Stimulated activated CD4-positive, alpha-beta T cell treated with anti-CD3 and anti-CD28 coated beads, Interleukin-2, amount 100 ng/mL, for 24 hours (primary cell): ENCODE data around the gene MANSC4.
A peak's percentile ranks its signal among the peaks of the same experiment; 100 is the strongest.

Experiments used
- DNase-seq, 2 donors: peaks; one replicate each; pipeline ENCODE4 v3.0.0-alpha.2; 2020

MANSC4 gene

DNA sequence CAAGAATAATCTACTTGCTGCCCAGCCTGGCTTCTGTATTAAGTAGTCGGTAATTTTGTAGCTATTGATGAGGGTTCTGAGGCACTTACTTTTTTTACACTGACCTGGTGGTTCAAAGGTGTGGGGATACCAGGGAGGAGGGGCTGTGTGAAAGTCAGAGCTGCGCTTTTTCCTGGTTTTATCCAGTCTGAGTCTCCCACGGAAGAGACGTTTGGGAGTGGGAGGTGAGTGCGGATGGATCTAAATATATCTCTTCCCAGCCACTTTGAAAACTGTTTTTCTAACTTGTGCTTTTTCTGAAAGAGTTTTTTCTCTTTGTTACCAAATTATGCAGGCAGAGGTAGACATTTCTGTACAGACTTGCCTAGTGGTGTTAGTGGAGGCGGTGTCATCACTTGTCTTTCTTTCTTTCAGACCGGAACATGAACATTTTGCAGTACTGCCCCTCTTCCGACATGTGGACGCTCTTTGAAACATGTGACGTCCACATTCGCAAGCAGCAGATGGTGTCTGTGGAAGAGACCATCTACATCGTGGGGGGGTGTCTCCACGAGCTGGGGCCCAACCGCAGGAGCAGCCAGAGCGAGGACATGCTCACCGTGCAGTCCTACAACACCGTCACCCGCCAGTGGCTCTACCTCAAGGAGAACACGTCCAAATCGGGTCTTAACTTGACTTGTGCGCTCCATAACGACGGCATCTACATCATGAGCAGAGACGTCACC lies 17.4 kb upstream of the MANSC4 start:
- DNase-seq = no peak

DNA sequence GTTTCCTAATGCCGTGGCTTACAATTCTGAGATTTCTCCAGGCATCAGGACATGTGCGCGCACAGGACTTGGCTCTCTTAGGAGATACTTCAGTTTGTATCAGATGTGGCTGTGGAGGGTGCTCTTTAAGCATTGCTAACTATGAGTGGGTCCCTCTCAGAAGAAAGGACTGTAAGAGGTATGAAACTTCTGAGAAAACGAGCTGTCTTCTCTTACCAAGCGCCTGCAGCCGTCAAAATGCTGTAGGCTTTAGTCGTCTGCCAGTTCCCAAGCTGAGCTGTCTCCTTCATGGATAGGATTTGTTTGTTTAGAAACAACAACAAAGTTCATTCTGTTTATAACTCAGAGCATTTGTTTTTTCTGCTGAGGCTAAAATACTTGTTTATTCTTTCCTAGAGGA lies 16.1 kb upstream of the MANSC4 start:
- DNase-seq = no peak

DNA sequence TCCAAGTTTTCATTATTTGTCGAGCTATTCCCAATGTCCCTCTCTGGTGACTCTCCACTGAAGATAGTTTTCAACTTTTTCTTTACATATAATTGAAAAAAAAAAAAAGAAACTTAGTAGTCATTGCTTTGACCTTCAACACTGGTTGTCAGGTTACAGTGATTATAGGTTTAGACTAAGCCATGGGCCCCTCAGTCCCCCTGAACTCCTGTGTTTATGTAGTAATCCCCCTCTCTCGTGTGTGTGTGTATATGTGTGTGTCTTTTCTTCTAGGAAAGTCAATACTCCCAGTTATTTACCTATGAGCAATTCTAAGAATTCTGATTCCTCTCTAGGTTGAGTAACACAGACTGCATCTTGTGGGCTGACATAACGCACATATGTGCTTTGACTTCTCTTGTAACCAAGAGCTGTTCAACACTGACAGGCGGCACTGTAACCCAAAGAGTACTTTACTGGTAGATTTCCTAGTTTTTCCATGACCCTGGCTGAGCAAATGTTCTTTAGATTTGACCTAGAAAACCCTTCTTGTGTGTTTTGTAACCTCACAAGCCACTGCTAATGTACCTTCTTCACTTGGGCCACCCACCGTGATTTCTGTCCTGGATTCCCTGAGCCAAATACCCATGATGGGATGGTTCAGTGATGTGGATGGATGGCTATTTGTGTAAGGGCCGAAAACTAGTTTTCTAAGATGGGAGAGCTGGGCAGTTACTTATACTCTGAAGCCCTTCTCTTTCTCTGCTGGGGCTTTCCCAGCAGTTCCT lies 15.0 kb upstream of the MANSC4 start:
- DNase-seq = no peak

- no peak for DNase-seq
Observed at GRCh38 chr12:27790179-27790578, 10.1 kb upstream of the MANSC4 start.

DNA sequence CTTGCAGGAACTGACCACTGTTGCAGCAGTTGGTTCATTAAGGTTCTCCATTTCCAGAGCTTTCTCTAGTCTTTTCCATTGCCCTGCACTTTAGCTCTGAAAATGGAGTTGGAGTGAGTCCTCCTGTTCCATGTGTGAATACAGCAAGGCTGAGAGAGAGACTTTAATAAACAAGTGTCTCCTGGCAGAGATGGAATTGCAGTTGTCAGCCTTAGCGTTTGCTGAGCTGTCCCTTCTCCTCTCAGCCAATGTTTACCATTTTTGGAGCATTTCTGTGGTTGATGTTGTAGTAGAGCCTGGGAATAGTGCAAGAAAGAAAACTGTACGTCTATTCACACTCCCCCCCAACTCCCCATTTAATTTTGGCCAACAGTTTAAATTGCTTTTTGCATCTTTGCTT lies 7.5 kb upstream of the MANSC4 start:
- no peak for DNase-seq

DNA sequence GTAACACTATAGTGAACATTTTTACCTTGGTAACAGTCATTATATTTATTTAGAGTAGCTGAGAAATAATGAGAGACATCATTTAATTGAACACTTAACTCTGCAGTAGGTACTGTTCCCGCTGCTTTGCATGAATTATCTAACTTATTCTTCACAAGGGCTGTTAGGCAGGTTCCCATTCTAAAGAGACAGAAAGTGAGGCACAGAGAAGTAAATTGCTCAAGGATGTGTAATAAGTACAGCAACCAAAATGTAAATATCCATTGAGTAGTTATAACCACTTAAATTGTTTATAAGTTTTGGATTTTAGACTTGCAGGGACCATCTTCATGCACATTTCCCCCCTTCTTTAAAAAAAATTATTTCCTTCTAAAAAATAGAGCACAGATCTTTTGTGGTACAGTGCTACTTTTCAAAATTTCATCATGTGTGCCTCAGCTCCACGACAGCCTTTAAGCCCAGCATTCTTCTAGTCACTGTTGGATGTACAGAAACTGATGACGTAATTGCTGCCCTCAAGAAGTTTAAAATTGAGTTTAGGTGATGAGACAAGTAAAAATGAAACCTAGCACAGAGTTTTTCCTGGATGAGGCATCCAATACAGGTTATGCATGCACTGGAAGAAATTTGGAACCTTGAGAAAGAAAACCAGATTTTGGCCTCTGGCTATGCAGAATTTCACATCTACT lies 6.0 kb upstream of the MANSC4 start:
- DNase-seq = no peak

- DNase-seq = no peak
Observed at GRCh38 chr12:27782481-27782880, 2.4 kb upstream of the MANSC4 start.

- DNase-seq = no peak
Observed at GRCh38 chr12:27781680-27782079, 1.6 kb upstream of the MANSC4 start.

DNA sequence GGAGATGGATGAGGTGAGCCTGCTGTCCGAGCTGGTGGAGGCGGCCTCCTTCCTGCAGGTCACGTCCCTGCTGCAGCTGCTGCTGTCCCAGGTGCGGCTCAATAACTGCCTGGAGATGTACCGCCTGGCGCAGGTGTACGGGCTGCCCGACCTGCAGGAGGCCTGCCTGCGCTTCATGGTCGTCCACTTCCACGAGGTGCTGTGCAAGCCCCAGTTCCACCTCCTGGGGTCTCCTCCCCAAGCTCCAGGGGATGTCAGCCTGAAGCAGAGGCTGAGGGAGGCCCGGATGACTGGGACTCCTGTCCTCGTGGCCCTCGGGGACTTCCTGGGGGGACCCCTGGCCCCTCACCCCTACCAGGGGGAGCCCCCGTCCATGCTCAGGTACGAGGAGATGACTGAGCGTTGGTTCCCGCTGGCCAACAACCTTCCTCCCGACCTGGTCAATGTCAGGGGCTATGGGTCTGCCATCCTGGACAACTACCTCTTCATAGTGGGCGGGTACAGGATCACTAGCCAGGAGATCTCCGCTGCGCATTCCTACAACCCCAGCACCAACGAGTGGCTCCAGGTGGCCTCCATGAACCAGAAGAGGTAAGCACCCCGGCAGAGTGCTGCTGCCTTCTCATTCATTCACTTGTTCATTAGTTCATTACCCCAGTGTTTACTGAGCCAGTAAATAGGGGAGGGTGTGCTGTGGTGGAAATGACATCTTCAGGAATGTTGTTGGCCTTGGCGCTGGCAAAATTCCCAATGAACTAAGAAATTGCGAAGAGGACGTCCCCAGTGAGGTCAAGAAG lies 774 bp upstream of the MANSC4 start:
- peak; percentile 16 to 37 for DNase-seq

DNA sequence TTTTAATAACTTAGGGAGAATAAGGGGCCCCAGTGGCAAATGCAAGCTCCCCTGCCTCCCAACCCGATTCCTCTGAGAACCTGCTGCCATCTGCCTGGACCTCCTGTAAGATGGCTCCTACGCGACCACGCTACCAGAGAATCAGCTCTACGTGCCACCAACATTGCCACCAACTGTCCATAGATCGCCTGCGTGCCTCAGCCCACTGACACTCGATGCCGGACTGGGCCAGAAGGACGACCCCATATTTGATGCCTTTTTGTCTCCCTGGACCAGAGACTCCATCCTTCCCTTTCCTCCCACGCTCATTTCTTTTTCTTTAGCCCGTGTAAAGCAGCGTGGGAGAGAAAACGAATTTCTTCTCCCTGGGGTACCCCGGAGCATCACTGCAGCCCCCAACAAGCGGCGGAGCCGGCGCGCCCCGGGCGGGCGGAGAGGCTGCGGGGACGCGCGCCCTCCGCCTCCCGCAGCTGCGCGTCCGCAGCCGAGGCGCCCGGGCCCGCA lies 568 bp downstream of the MANSC4 start:
- peak; percentile 20 to 21 for DNase-seq

DNA sequence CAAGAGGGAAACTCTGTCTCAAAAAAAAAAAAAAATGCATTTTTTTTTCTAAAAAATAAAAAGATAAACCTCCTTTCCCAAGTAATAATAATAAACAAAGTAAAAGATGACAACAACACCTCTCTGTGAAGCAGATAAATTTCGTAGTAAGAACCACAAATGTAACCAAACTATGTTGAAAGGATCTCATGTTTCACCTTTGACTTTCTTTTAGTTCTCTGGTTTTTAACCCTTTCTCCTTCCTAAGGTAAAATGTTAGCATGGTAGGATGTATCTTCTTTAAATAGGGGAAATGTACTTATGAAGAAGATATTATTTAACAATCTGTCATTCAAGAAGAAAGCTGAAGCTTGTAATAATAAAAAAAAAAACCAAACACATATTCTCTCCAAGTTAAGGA lies 1.8 kb downstream of the MANSC4 start:
- DNase-seq = no peak

- no peak for DNase-seq
Observed at GRCh38 chr12:27777141-27777540, 2.9 kb downstream of the MANSC4 start.

DNA sequence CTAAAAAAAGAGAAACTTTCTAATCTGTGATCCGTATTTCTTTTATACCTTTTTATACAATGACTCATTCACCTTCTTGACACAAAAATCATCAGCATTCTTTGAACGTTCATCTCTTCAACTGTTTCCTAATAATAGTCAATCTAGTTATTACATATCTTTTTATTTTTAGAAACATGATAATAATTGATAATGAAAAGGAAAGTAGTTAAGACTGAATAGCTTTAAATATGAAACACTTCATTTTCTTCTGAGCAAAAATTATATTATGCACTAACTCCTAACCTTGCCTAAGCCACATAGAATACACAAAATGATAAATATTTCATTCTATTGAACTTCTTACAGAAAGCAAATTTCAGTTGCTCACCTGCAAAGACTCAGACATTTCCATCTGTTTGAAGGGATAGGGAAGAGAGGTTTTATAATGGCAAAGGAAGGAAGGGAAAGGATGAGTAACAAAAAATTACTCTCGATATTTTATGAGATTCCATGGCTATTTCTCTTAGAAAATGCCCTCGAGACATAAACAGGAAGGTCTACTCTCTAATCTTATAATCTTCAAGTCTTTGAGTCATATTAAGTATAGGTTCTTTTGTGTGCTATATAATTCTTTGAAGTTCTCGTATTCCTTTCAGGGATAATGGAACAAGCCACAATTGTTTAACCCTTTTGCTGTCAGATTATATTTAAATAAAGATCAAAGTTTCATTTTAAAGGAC lies 7.5 kb downstream of the MANSC4 start:
- no peak for DNase-seq

DNA sequence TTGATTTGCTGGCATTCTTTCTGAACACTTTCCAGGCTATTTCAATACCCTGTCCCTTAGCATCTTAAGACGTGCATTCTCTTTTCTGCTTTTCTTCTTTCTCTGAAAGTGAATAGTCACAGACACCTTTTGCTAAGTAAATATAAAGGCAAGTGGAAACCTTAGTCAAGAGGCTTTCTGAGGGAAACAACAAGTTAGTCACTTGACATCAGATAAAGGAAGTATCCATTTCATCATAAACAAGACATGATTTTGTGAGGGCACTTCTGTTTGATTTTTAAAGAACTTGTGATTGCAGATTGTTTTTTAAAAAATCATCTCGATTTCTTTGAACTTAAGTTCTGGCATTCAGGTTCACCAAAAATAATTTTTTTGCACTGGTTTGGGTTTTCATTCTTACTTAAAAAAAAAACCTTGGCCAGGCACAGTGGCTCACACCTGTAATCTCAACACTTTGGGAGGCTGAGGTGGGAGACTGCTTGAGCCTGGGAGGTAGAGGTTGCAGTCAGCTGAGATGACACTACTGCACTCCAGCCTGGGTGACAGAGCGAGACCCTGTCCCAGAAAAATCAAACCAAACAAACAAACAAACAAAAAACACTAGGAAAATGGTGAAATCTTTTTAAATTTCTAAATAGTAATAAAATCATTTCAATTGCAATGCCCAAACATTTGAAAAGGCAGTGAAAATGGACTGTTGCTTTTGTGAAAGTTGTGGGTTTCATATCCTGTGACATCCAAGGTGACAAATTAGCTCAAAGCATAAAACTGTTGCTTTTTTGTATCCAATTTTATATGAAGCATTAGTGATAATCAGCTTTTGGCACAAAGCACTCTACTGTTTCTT lies 8.3 kb downstream of the MANSC4 start:
- DNase-seq = no peak

DNA sequence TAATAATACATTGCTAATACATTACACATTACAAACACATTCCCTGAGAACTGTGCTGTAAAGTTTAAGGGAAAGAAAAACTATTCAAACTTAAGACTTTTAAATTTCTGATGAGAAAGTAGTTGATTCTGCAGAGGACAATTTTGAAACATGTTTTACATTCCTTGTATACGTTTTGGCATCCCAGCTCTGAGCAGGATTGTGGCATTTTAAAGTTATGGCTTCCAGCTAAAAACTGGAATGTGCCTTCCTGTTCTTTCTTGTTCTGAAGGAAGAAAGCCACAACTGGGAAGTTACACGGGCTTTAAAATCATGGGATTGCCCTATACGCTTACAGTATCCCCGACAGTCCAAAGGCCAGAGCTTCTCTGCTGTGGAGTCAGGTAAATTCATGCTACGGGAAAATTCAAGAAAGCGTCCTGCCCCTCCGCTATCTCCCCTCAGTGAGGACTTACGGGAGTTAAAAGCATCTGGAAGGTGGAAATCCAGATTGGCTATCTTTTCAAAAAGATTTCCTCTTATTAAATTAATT lies 10.8 kb downstream of the MANSC4 start:
- DNase-seq = no peak

DNA sequence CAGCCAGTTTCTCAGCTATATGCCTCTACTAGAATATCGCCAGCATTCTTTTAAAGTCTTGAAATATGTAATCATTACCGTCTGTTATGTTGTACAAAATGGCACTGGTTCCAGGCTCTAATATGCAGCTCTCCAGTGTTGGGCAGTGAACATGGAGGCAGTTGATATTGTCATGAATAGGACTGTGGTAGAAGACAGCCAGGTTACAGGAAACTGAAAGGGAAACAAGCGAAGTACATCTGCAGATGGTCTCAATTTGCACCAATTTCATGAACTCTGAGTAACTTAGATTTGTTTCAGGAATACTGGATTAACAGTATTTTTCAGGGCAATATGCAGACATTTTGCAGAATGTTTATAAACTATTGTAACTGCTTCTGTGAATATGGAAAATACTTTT lies 13.4 kb downstream of the MANSC4 start:
- no peak for DNase-seq

DNA sequence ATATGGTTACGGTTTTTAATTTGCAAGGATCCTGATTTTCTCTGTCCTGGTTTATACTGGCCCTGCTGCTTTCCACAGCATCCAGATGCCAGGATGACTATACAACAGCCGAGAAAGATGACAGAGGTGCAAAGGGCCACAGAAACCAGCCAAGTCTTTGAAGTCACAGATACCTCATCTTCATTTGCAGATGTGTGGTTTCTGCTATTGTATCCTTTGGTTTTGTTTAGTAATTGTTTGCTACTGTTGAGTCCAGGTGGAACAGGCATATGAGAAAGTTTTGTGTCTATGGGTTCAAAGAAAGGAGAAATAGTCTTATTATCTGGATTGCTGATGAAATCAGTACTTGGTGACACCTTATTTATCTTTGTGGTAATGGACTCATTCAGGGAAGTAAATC lies 17.3 kb downstream of the MANSC4 start:
- no peak for DNase-seq

- DNase-seq = no peak
Observed at GRCh38 chr12:27756670-27757195, 23.3 kb downstream of the MANSC4 start.

DNA sequence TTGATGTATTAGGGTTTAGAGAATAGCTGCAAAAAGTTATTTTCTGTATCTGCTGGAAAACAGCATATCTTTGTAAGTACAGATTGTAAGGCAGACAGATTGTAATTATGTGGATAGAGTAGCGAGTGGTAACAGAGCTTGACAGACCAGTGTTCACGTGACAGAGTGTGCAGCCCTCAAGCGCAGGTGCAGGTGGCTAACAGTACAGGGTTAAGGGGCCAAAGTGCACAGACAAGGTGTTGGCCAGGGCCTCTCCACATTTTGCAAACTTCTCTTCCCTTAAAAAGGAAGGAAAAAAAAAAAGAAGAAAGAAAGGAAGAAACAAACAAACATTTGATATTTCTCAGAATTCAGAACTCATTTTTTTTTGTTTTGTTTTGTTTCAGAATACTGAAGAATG lies 25.2 kb downstream of the MANSC4 start:
- DNase-seq = no peak

DNA sequence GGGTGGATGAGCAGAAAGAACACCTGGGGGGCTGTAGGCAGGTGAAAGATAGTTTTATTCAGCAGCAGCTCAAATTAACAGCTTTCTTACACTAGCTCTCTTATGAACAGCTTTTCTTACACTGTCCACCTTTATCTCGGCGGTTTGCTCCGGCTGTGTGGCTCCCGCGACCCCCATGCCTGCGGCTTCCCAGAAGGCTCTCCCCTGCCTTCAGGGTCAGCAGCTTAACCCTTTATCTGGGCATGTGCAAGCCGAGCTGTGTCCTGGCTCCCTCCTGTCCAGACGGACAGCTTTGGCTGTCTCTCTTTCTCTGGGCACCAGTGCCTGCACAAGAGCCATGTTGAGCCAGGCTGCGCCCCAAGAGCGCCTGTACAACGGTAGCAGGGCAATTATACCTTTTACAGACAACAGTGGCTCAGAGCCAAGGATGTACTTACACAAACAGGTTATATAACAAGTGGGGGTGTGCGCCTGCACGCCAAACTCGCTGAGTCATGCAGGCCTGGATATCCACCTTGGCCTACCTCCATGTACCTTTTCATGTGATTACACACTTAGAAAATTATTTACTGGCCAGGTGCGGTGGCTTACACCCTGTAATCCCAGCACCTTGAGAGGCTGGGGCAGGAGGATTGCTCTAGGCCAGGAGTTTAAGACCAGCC lies 28.5 kb downstream of the MANSC4 start:
- DNase-seq = no peak
